H1 (cell line): ENCODE data around the gene NUAK1. TPM values are rescaled to one million over a fixed set of nuclear protein-coding genes. Genes with fewer than 3 reads are reported as not detected.

ENCODE experiments used
- CTCF ChIA-PET: fragments of 300-600 bp; sonication (Branson Sonifier 250); formaldehyde crosslinking; loops from one replicate; lab custom pipeline; 2021; ENCODE audit not compliant: partially characterized antibody; lab: Charles Lee
- POLR2A ChIA-PET: fragments of 300-600 bp; sonication (Branson Sonifier 250); formaldehyde crosslinking; loops from one replicate; lab custom pipeline; 2021; ENCODE audit warnings: inconsistent platforms; ENCODE audit not compliant: partially characterized antibody; lab: Charles Lee
- DNase-seq, 2 experiments: peaks; one replicate each; pipeline versions ENCODE4 v3.0.0 to v3.0.0-alpha.2; 2010 to 2022; ENCODE audit warnings: low spot score in 2 of 2, low read depth in 1 of 2, mixed read lengths in 1 of 2
- FAIRE-seq: peaks from 2 replicates; lab custom pipeline; 2011; peaks lifted over from hg19 to GRCh38; lab: Jason Lieb, UNC
- H2AFZ ChIP-seq: 2 replicates; pipeline ENCODE4 v1.8.1; 2012; ENCODE audit warnings: low read length, inconsistent platforms
- H2AK5ac ChIP-seq: 2 replicates; pipeline ENCODE4 v1.6.1; 2013; ENCODE audit warnings: low read depth, low read length
- H2BK120ac ChIP-seq: replicated peaks from 2 replicates; pipeline ENCODE3; 2013; ENCODE audit warnings: low read depth, low read length, inconsistent platforms
- H2BK12ac ChIP-seq: 2 replicates; pipeline ENCODE4 v1.6.1; 2013; ENCODE audit warnings: low read depth, low read length
- H2BK15ac ChIP-seq: 2 replicates; pipeline ENCODE4 v1.6.1; 2013; ENCODE audit warnings: low read length
- H2BK20ac ChIP-seq: 2 replicates; pipeline ENCODE4 v1.6.1; 2013; ENCODE audit warnings: low read length
- H2BK5ac ChIP-seq: 2 replicates; pipeline ENCODE4 v1.6.1; 2013; ENCODE audit warnings: low read depth, low read length
- H3K14ac ChIP-seq: 2 replicates; pipeline ENCODE4 v1.6.1; 2013; ENCODE audit warnings: inconsistent platforms; ENCODE audit not compliant: insufficient read length
- H3K18ac ChIP-seq: 2 replicates; pipeline ENCODE4 v1.6.1; 2013; ENCODE audit warnings: low read length; ENCODE audit errors: extremely low read depth
- H3K23ac ChIP-seq: 2 replicates; pipeline ENCODE4 v1.6.1; 2013; ENCODE audit warnings: inconsistent platforms; ENCODE audit not compliant: insufficient read length
- H3K23me2 ChIP-seq: 2 replicates; pipeline ENCODE4 v1.6.1; 2013; ENCODE audit warnings: low read depth, low read length
- H3K27ac ChIP-seq: 2 replicates; pipeline ENCODE4 v1.6.1; 2011; ENCODE audit warnings: low read depth, low read length, inconsistent platforms
- H3K27me3 ChIP-seq, 4 experiments: replicated peaks in 1 of 4; 1 replicate in 1 of 4; 2 replicates in 3 of 4; pipeline versions ENCODE4 v1.6.1 to v1.8.1; 2011 to 2013; ENCODE audit warnings: low read length in 3 of 4, mild to moderate bottlenecking in 3 of 4, inconsistent platforms in 2 of 4, mixed read lengths in 2 of 4, moderate library complexity in 1 of 4; ENCODE audit not compliant: control insufficient read depth in 3 of 4, insufficient read depth in 3 of 4; ENCODE audit errors: extremely low read depth in 1 of 4
- H3K36me3 ChIP-seq, 4 experiments: 2 replicates each; pipeline versions ENCODE4 v1.6.1 to v1.8.1; 2011 to 2013; ENCODE audit warnings: mild to moderate bottlenecking in 4 of 4, low read length in 3 of 4, moderate library complexity in 2 of 4, control low read depth in 1 of 4, inconsistent platforms in 1 of 4; ENCODE audit not compliant: insufficient read depth in 4 of 4, control insufficient read depth in 2 of 4
- H3K4ac ChIP-seq: replicated peaks from 2 replicates; pipeline ENCODE3; 2013; ENCODE audit warnings: low read length, low read depth, mixed read lengths, inconsistent platforms; ENCODE audit not compliant: insufficient read length
- H3K4me1 ChIP-seq, 4 experiments: replicated peaks in 1 of 4; 1 replicate in 1 of 4; 2 replicates in 3 of 4; pipeline versions ENCODE4 v1.6.1 to v1.8.1; 2011 to 2013; ENCODE audit warnings: low read length in 3 of 4, inconsistent platforms in 2 of 4, mixed read lengths in 1 of 4; ENCODE audit not compliant: insufficient read depth in 4 of 4, control insufficient read depth in 3 of 4
- H3K4me2 ChIP-seq, 2 experiments: 2 replicates each; pipeline versions ENCODE4 v1.6.1 to v1.8.1; 2011 to 2013; ENCODE audit warnings: low read depth in 2 of 2, low read length in 2 of 2, control low read depth in 1 of 2, inconsistent platforms in 1 of 2, mild to moderate bottlenecking in 1 of 2; ENCODE audit not compliant: insufficient read depth in 1 of 2
- H3K4me3 ChIP-seq, 4 experiments: fragments of 200-600, 300-600 bp in 1 of 4; sonication (generic), shearing (Covaris generic), sonication (Bioruptor Twin) in 1 of 4; 2 replicates each; pipeline versions ENCODE4 v1.5.1 to v1.8.1; 2011 to 2016; ENCODE audit warnings: low read length in 4 of 4, low read depth in 3 of 4, control low read depth in 2 of 4, inconsistent platforms in 2 of 4, mild to moderate bottlenecking in 2 of 4, mixed read lengths in 1 of 4, moderate library complexity in 1 of 4; ENCODE audit not compliant: insufficient read depth in 2 of 4; ENCODE audit errors: extremely low read depth in 1 of 4
- H3K56ac ChIP-seq: replicated peaks from 2 replicates; pipeline ENCODE3; 2013; ENCODE audit warnings: low read depth, mild to moderate bottlenecking, mixed read lengths, low read length, inconsistent platforms; ENCODE audit not compliant: insufficient read length
- H3K79me1 ChIP-seq: 2 replicates; pipeline ENCODE4 v1.6.1; 2013; ENCODE audit warnings: low read depth, low read length, control low read depth
- H3K79me2 ChIP-seq, 2 experiments: 2 replicates each; pipeline versions ENCODE4 v1.6.1 to v1.8.1; 2012 to 2013; ENCODE audit warnings: low read length in 2 of 2, mild to moderate bottlenecking in 2 of 2, inconsistent platforms in 1 of 2; ENCODE audit not compliant: insufficient read depth in 2 of 2, control insufficient read depth in 1 of 2
- H3K9ac ChIP-seq, 4 experiments: replicated peaks in 1 of 4; 1 replicate in 1 of 4; 2 replicates in 3 of 4; pipeline versions ENCODE4 v1.6.1 to v1.8.1; 2011 to 2013; ENCODE audit warnings: low read depth in 3 of 4, low read length in 3 of 4, control low read depth in 2 of 4, mild to moderate bottlenecking in 2 of 4, moderate library complexity in 2 of 4, inconsistent platforms in 1 of 4; ENCODE audit errors: extremely low read depth in 1 of 4
- H3K9me3 ChIP-seq, 2 experiments: 2 replicates each; pipeline versions ENCODE4 v1.6.1 to v1.8.1; 2012 to 2013; ENCODE audit warnings: mild to moderate bottlenecking in 2 of 2, moderate library complexity in 2 of 2, control low read depth in 1 of 2, inconsistent platforms in 1 of 2, low read depth in 1 of 2, low read length in 1 of 2, mixed read lengths in 1 of 2; ENCODE audit not compliant: insufficient read depth in 2 of 2
- H4K20me1 ChIP-seq, 2 experiments: replicated peaks in 1 of 2; 2 replicates each; pipeline versions ENCODE3 to v1.8.1; 2011 to 2013; ENCODE audit warnings: inconsistent platforms in 2 of 2, low read length in 2 of 2, mild to moderate bottlenecking in 1 of 2; ENCODE audit not compliant: insufficient read depth in 2 of 2, control insufficient read depth in 1 of 2
- H4K5ac ChIP-seq: 2 replicates; pipeline ENCODE4 v1.6.1; 2013; ENCODE audit warnings: low read length, low read depth, mixed read lengths, inconsistent platforms; ENCODE audit not compliant: insufficient read length
- H4K8ac ChIP-seq: 2 replicates; pipeline ENCODE4 v1.8.0; 2013; ENCODE audit warnings: mild to moderate bottlenecking, moderate library complexity, low read length, inconsistent platforms; ENCODE audit not compliant: insufficient read depth; ENCODE audit errors: extremely low read depth
- H4K91ac ChIP-seq: replicated peaks from 2 replicates; pipeline ENCODE3; 2013; ENCODE audit warnings: low read length, mixed read lengths, inconsistent platforms; ENCODE audit not compliant: insufficient read length
- BACH1 ChIP-seq: IDR thresholded peaks from 2 replicates; pipeline ENCODE4 v1.6.1; 2012; ENCODE audit warnings: low read length, improper control_type of control experiment
- BRCA1 ChIP-seq: IDR thresholded peaks from 2 replicates; pipeline ENCODE4 v1.6.1; 2012; ENCODE audit warnings: low read depth, low read length, improper control_type of control experiment
- EGR1 ChIP-seq: IDR thresholded peaks from 2 replicates; pipeline ENCODE4 v1.6.1; 2011; ENCODE audit warnings: low read depth, low read length, borderline replicate concordance
- EP300 ChIP-seq, 2 experiments: IDR thresholded peaks; 1 replicate in 1 of 2; 2 replicates in 1 of 2; pipeline ENCODE4 v1.6.1; 2011 to 2012; ENCODE audit warnings: low read depth in 2 of 2, low read length in 2 of 2, mild to moderate bottlenecking in 2 of 2, borderline replicate concordance in 1 of 2, inconsistent platforms in 1 of 2, moderate library complexity in 1 of 2
- GTF2F1 ChIP-seq: IDR thresholded peaks from 2 replicates; pipeline ENCODE4 v1.6.1; 2012; ENCODE audit warnings: low read depth, low read length, improper control_type of control experiment, borderline replicate concordance
- HDAC2 ChIP-seq, 2 experiments: fragments of 300-600 bp in 1 of 2; sonication (generic) in 1 of 2; IDR thresholded peaks; 2 replicates each; pipeline ENCODE4 v1.6.1; 2011 to 2012; ENCODE audit warnings: low read depth in 2 of 2, low read length in 2 of 2, mild to moderate bottlenecking in 2 of 2, moderate library complexity in 2 of 2, borderline replicate concordance in 1 of 2, inconsistent platforms in 1 of 2
- KDM4A ChIP-seq: IDR thresholded peaks from one replicate; pipeline ENCODE4 v1.7.1; 2012; ENCODE audit warnings: low read depth, mild to moderate bottlenecking, moderate library complexity, low read length, inconsistent platforms; ENCODE audit not compliant: severe bottlenecking
- NRF1 ChIP-seq: IDR thresholded peaks from 2 replicates; pipeline ENCODE4 v1.6.1; 2011; ENCODE audit warnings: mild to moderate bottlenecking, low read depth, low read length, improper control_type of control experiment
- SIN3A ChIP-seq, 2 experiments: IDR thresholded peaks in 1 of 2; conservative IDR thresholded peaks in 1 of 2; 2 replicates each; pipeline ENCODE4 v1.6.1; 2011 to 2012; ENCODE audit warnings: low read length in 2 of 2, improper control_type of control experiment in 1 of 2, low read depth in 1 of 2, mild to moderate bottlenecking in 1 of 2
- TBP ChIP-seq: IDR thresholded peaks from 2 replicates; pipeline ENCODE4 v1.6.1; 2011; ENCODE audit warnings: low read depth, low read length, improper control_type of control experiment
- TEAD4 ChIP-seq: IDR thresholded peaks from 2 replicates; pipeline ENCODE4 v1.6.1; 2012; ENCODE audit warnings: low read depth, low read length, inconsistent platforms, mixed read lengths
- WGBS, 2 experiments: shearing (Covaris generic) in 1 of 2; methylation state at CpG; one replicate each; pipeline versions ENCODE4 v1.1.6 to v1.1.7; 2013 to 2015; ENCODE audit warnings: low lambda C conversion rate in 2 of 2, mixed read lengths in 2 of 2, inconsistent platforms in 1 of 2, low coverage in 1 of 2, missing lambda C conversion rate in 1 of 2; ENCODE audit not compliant: insufficient replicate concordance in 2 of 2, insufficient coverage in 1 of 2, insufficient read length in 1 of 2; ENCODE audit errors: extremely low coverage in 1 of 2, missing lambda C conversion rate in 1 of 2; 5-methylcytosine and 5-hydroxymethylcytosine counted together
- polyA plus RNA-seq, 7 experiments: library from polyadenylated mRNA; depleted of rRNA in 3 of 7; stranded (reverse) in 5 of 7; unstranded in 2 of 7; fragments of >200 nt in 5 of 7; fragments of 200-250 nt in 2 of 7; gene quantifications; 1 replicate in 5 of 7; 2 replicates in 1 of 7; 4 replicates in 1 of 7; pipeline versions ENCODE4 v1.2.1 to v1.2.3, GENCODE V29; 2011 to 2013; ENCODE audit warnings: missing spikeins in 2 of 7, mixed read lengths in 2 of 7
- total RNA-seq: library from RNA; stranded (reverse); fragmentation: NEBNext Ultra II Directional; extraction: Animal tissue kit (Norgen Biotek cat#: 25700); gene quantifications from 2 replicates; pipeline ENCODE4 v1.2.1, GENCODE V29; 2021
- TF ChIP-seq, protein P1 (sequence below): IDR thresholded peaks from 2 replicates; pipeline ENCODE4 v1.6.1; 2012; ENCODE audit warnings: inconsistent platforms

NUAK1 gene
- total and polyA plus RNA-seq, 2 of the 8 experiments (the other 6 are each of a cell fraction or from before 2014, with no cell fraction given): 6.7 to 18.2 TPM

DNA sequence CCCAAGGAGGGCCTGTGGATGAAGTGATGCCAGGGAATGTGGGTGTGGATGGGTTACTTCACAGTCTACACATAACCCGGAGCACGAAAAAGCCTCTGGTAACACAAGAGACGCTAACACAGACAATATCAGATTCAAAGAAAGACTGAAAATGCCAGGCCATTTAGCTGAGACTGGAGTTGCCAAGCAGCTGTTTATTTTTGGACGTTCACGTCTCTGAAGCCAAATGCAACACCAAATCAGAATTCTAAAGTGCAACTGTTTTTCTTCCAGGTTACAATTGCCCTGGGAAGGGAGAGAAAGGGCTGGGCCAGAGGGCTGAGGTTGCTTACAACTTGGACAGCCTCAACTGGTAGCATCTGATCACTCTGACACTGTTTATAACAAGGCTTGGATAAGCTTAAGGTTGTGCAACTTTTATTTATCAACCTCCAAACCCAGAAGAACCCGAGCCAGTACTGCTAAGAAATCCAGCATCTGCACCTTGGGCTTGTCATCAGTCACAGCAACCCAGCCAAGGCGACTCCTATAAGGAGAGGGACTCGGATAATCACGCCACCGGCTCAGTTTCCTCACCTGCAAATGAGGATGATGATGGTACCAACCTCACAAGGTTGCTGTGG, 24.8 kb downstream of the NUAK1 start:
- H3K79me2 ChIP-seq: peaks cover 8 to 96% of the 10 kb centered on the region in 2 experiments
- H3K27me3 ChIP-seq: no peaks in the 10 kb centered on the region
- CTCF ChIA-PET: interaction anchor here (2.5 to 3.4 kb wide), 3 partner anchors 13 to 23 kb away, joined by 9 to 13 read pairs (median 13); no protein-coding TSS in a partner anchor
- no peak overlapping the region for H4K8ac ChIP-seq
- peaks cover 13% of the 10 kb centered on the region; the same call in 1 of the 2 replicates for H3K79me1 ChIP-seq
- H2BK20ac ChIP-seq: no peak overlapping the region
- H3K4me2 ChIP-seq: no peak overlapping the region
- H2BK15ac ChIP-seq: 0 out of 2 replicates have a peak overlapping the region, but pooled peaks have one; percentile 13
- no peaks in the 10 kb centered on the region for H3K23me2 ChIP-seq
- H3K36me3 ChIP-seq: no peaks in the 10 kb centered on the region
- H3K4me3 ChIP-seq: no peak overlapping the region
- H3K14ac ChIP-seq: no peak overlapping the region
- H2AFZ ChIP-seq: no peak overlapping the region
- H3K9me3 ChIP-seq: no peaks in the 10 kb centered on the region
- no peak overlapping the region for H2BK120ac ChIP-seq
- peaks cover 3 to 8% of the 10 kb centered on the region in 2 experiments for H4K20me1 ChIP-seq
- H3K27ac ChIP-seq: no peak overlapping the region
- no peak for FAIRE-seq
- H3K56ac ChIP-seq: no peak overlapping the region
- H3K4ac ChIP-seq: no peak overlapping the region
- no peak overlapping the region for H4K91ac ChIP-seq
- no peak overlapping the region for H2BK5ac ChIP-seq
- H3K23ac ChIP-seq: no peak overlapping the region
- POLR2A ChIA-PET: interaction anchor here (1.1 to 3.7 kb wide), 3 partner anchors 12 to 19 kb away, joined by 3 to 11 read pairs (median 5); no protein-coding TSS in a partner anchor
- H3K18ac ChIP-seq: no peak overlapping the region
- WGBS, 2 experiments: 89% methylated on average over 10 of the region's 10 CpGs; no CpG with 5 or more reads in 1 of the 2 experiments
- H4K5ac ChIP-seq: no peak overlapping the region
- H2BK12ac ChIP-seq: no peak overlapping the region
- H3K9ac ChIP-seq: no peak overlapping the region
- no peak overlapping the region for H2AK5ac ChIP-seq
- peaks cover 12 to 38% (median 26%) of the 10 kb centered on the region in 4 experiments for H3K4me1 ChIP-seq
- DNase-seq: no peak
- TF ChIP-seq TBP: no peak
- no peak for TF ChIP-seq EGR1
- no peak for TF ChIP-seq TEAD4
- no peak for TF ChIP-seq BACH1
- no peak for TF ChIP-seq GTF2F1
- TF ChIP-seq KDM4A: no peak
- no peak for TF ChIP-seq NRF1
- TF ChIP-seq BRCA1: no peak
- TF ChIP-seq, protein P1, sequence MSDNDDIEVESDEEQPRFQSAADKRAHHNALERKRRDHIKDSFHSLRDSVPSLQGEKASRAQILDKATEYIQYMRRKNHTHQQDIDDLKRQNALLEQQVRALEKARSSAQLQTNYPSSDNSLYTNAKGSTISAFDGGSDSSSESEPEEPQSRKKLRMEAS: no peak
- no peak for TF ChIP-seq SIN3A (conservative IDR thresholded peaks at IDR 0.05 in 1 of 2, IDR thresholded peaks at IDR 0.05 in 1 of 2; ENCODE audit: low read depth in 1 of 2, low read length in 2 of 2)
- TF ChIP-seq HDAC2 (IDR thresholded peaks at IDR 0.05; ENCODE audit: borderline replicate concordance in 1 of 2, low read depth in 2 of 2, low read length in 2 of 2): no peak
- TF ChIP-seq EP300 (IDR thresholded peaks at IDR 0.05; ENCODE audit: borderline replicate concordance in 1 of 2, low read depth in 2 of 2, low read length in 2 of 2): no peak
